Body of pancreas (tissue), 4 donors: Measurements from ENCODE around the gene UBR4.

Source experiments
- CTCF ChIP-seq, 7 experiments: fragments of 450-650 bp in 4 of 7; fragments of 200-600 bp in 3 of 7; sonication (generic) in 3 of 7; IDR thresholded peaks; one replicate each; pipeline ENCODE4 v1.5.1; 2016 to 2019; ENCODE audit warnings: antibody characterized with exemption in 7 of 7
- POLR2A ChIP-seq, 3 donors: fragments of 450-650 bp; IDR thresholded peaks; one replicate each; pipeline ENCODE4 v1.6.1; 2016; ENCODE audit warnings: antibody characterized with exemption in 3 of 3, mild to moderate bottlenecking in 2 of 3

- no peak for TF ChIP-seq CTCF (IDR thresholded peaks at IDR 0.05)
- TF ChIP-seq POLR2A (IDR thresholded peaks at IDR 0.05), result no peak
Observed at GRCh38 chr1:19229828-19230325, 19.8 kb upstream of the UBR4 start.
